Dendritic cell treated with granulocyte-macrophage colony-stimulating factor and Interleukin-4, amounts not matched to agents 40 ng/mL and 50 ng/mL, for 4 days (primary cell): ENCODE data around the gene PTCRA.
"Not testable (repeated sequence)": the region's sequence is repeated elsewhere in the genome, so short reads cannot be mapped to it uniquely, and the experiment has no call there.

Experiments
- H3K27ac Mint-ChIP-seq: one replicate; pipeline ENCODE4 v1.8.0; 2022; ENCODE audit warnings: mild to moderate bottlenecking, mixed read lengths
- H3K27me3 Mint-ChIP-seq: one replicate; pipeline ENCODE4 v1.8.0; 2022; ENCODE audit warnings: mild to moderate bottlenecking, mixed read lengths
- H3K36me3 Mint-ChIP-seq: one replicate; pipeline ENCODE4 v1.8.0; 2022; ENCODE audit warnings: low read depth, mixed read lengths
- H3K4me1 Mint-ChIP-seq: one replicate; pipeline ENCODE4 v1.8.0; 2022; ENCODE audit warnings: low read depth, mixed read lengths
- H3K4me3 Mint-ChIP-seq: one replicate; pipeline ENCODE4 v1.8.0; 2022; ENCODE audit warnings: mild to moderate bottlenecking, moderate library complexity, mixed read lengths
- H3K9me3 Mint-ChIP-seq: one replicate; pipeline ENCODE4 v1.8.0; 2022; ENCODE audit warnings: mixed read lengths
- intact Hi-C: fragments of 100-400 bp; cut with micrococcal nuclease; formaldehyde crosslinking; loops from one replicate; pipeline ENCODE4 v1.15.0; 2022

Gene PTCRA

DNA sequence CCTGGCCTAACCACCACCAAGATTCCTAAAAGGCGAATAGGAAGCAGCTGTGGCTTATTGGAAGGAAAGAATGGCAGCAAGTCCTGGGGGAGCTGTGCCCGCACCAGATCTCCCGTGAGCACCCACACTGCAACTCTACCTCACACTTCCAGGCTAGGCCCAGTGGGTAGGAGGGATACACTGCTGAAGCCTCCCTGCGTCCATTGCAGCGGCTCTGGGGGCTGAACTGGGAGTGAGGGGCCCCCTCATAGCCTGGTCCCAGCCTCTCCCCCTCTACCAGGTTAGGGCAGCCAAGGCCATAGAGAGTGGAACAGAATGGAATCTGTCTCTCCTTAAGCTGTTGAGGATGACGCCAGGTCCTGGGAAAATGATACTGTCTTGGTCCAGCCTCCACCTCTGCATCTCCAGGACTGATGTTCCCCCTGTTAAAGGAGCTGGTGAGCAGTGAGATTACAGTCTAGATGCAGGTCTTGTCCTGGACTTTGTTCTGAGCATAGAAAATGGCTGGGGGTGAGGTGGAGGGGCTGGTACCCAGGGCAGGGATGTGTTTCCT lies 24.7 kb downstream of the PTCRA start:
- H3K4me1 Mint-ChIP-seq, result peaks cover 19% of the 10 kb centered on the region
- H3K27me3 Mint-ChIP-seq, result no peaks in the 10 kb centered on the region
- peaks cover 100% of the 10 kb centered on the region for H3K36me3 Mint-ChIP-seq
- intact Hi-C loops, result no loop called here
- no peak overlapping the region for H3K4me3 Mint-ChIP-seq
- no peaks in the 10 kb centered on the region for H3K9me3 Mint-ChIP-seq
- no peak overlapping the region for H3K27ac Mint-ChIP-seq

DNA sequence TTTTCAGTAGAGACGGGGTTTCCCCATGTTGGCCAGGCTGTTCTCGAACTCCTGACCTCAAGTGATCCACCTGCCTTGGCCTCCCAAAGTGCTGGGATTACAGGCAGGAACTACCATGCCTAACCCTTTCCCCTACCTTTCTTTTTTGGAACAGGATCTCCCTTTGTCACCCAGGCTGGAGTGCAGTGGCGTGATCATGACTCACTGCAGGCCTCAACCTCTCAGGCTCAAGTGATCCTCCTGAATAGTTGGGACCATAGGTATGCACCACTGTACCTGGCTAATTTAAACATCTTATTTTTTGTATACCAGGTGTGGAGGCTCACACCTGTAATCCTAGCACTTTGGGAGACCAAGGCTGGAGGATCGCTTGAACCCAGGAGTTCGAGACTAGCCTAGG lies 25.5 kb downstream of the PTCRA start:
- H3K27me3 Mint-ChIP-seq, H3K9me3 Mint-ChIP-seq, H3K4me3 Mint-ChIP-seq, H3K27ac Mint-ChIP-seq, intact Hi-C loops: not testable (repeated sequence)
- Mint-ChIP-seq H3K36me3 (peaks cover 98% of the 10 kb centered on the region), H3K4me1 (peaks cover 17% of the 10 kb centered on the region)

DNA sequence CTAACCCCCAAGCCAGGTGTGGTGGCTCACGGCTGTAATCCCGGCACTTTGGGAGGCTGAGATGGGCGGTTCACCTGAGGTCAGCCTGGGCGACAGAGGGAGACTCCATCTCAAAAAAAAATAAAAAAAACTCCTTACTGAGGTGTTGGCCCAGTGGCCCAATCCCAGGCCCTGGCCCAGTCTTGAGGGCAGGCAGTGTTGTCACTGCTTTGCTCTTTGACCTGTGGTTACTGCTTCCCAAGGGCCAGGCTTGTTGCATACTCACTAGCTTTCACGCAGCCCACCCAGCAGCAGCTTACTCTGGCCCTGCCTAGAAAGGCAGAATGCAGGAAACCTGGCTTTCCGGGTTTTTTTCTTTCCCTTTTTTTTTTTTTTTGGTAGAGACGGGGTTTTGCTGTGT lies 26.6 kb downstream of the PTCRA start:
- no peak overlapping the region for H3K27ac Mint-ChIP-seq
- peaks cover 17% of the 10 kb centered on the region for H3K4me1 Mint-ChIP-seq
- H3K27me3 Mint-ChIP-seq, result no peaks in the 10 kb centered on the region
- intact Hi-C loops, result no loop called here
- H3K9me3 Mint-ChIP-seq, result no peaks in the 10 kb centered on the region
- peaks cover 98% of the 10 kb centered on the region for H3K36me3 Mint-ChIP-seq
- no peak overlapping the region for H3K4me3 Mint-ChIP-seq

DNA sequence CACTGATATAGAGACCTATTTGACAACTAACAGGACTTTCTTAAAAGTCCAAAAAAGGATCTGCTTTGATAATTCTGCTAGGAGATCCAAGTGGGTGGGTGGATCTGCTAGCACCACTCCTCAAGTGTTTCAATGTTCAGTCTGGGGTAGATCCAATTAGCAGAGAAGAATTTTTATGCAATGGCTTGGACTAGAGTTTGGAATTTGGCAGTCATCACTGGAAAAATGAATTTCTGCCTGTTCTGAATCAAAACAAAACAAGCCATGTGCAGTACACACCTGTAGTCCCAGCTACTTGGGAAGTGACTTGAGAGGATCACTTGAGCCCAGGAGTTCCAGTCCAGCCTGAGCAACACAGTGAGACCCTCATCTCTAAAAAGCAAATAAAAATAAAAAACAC lies 32.1 kb downstream of the PTCRA start:
- Mint-ChIP-seq H3K4me1 (no peaks in the 10 kb centered on the region), H3K27me3 (no peaks in the 10 kb centered on the region), H3K9me3 (no peaks in the 10 kb centered on the region), H3K36me3 (peaks cover 62% of the 10 kb centered on the region), H3K27ac (no peak overlapping the region), H3K4me3 (no peak overlapping the region)
- intact Hi-C loops, result no loop called here

DNA sequence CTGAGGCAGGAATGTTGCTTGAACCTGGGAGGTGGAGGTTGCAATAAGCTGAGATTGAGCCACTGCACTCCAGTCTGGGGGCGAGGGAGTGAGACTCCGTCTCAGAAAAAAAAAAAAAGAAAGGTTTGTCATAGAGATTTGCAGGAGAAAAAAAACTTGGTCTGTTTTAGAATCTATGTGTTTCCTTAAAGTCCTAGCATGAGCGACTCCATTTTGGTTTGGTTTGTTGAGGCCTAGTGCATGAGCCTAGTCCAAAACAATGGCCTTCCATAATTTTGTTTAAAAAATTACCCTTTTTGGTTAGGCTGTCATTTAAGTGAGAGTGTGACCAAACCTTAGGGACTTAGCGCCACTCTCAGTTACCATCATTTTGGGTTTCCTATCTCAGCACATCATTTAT lies 36.5 kb downstream of the PTCRA start:
- Mint-ChIP-seq H3K4me3 (no peak overlapping the region), H3K27me3 (no peaks in the 10 kb centered on the region), H3K9me3 (no peaks in the 10 kb centered on the region), H3K4me1 (no peaks in the 10 kb centered on the region), H3K27ac (no peak overlapping the region), H3K36me3 (peaks cover 19% of the 10 kb centered on the region)
- intact Hi-C loops, result no loop called here

DNA sequence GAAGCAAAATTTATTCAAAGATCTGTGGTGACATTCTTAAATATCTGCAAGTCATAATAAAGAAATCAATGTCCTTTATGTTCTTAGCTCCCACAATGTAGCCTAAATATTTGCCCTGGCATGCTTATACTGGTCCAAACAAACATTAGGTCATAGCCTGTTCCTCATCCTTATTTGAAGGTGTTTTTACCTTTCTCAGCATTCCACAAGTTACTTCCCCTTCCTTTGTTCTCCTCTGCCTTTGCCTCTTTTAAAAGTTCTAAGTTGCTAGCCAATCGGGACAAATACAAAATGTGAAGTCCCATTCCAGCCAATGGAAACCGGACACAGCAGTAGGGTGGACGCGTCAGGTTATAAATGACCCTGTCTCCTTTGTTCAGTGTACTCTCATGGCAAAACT lies 38.6 kb downstream of the PTCRA start:
- H3K4me3 Mint-ChIP-seq, H3K9me3 Mint-ChIP-seq, intact Hi-C loops, H3K4me1 Mint-ChIP-seq, H3K27me3 Mint-ChIP-seq, H3K36me3 Mint-ChIP-seq, H3K27ac Mint-ChIP-seq: not testable (repeated sequence)

DNA sequence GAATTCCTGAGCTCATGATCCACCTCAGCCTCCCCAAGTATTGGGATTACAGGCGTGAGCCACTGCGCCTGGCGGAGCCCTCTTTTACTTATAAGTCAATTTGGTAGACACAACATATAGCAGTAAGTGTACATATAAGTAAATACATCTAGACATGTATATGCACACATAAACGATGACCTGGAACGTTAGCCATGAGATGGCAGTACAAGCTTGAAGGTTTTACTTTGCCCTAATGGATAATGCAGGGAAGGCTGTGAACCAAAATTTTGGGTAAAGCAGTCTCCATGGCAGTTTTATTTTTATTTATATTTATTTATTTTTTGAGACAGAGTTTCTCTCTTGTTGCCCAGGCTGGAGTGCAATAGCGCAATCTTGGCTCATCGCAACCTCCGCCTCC lies 42.3 kb downstream of the PTCRA start:
- Mint-ChIP-seq H3K4me3 (no peak overlapping the region), H3K36me3 (peaks cover 16% of the 10 kb centered on the region), H3K27me3 (peaks cover 32% of the 10 kb centered on the region), H3K4me1 (peaks cover 15% of the 10 kb centered on the region), H3K27ac (no peak overlapping the region), H3K9me3 (no peaks in the 10 kb centered on the region)
- intact Hi-C loops, result no loop called here

DNA sequence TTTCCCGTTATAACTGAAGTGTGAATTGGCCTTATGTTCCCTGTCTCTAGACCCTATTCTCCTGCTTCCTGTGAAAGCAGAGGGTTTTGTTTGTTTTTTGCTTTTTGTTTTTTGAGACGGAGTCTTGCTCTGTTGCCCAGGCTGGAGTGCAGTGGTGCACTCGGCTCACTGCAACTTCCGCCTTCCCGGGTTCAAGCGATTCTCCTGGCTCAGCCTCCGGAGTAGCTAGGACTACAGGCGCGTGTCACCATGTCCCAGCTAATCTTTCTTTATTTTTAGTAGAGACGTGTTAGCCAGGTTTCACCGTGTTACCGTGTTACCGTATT lies 44.0 kb downstream of the PTCRA start:
- H3K27me3 Mint-ChIP-seq, result peaks cover 32% of the 10 kb centered on the region
- no peak overlapping the region for H3K27ac Mint-ChIP-seq
- H3K4me3 Mint-ChIP-seq, result peak overlapping the region; percentile 66
- no peaks in the 10 kb centered on the region for H3K9me3 Mint-ChIP-seq
- peaks cover 34% of the 10 kb centered on the region for H3K36me3 Mint-ChIP-seq
- intact Hi-C loops, result no loop called here
- peaks cover 15% of the 10 kb centered on the region for H3K4me1 Mint-ChIP-seq

DNA sequence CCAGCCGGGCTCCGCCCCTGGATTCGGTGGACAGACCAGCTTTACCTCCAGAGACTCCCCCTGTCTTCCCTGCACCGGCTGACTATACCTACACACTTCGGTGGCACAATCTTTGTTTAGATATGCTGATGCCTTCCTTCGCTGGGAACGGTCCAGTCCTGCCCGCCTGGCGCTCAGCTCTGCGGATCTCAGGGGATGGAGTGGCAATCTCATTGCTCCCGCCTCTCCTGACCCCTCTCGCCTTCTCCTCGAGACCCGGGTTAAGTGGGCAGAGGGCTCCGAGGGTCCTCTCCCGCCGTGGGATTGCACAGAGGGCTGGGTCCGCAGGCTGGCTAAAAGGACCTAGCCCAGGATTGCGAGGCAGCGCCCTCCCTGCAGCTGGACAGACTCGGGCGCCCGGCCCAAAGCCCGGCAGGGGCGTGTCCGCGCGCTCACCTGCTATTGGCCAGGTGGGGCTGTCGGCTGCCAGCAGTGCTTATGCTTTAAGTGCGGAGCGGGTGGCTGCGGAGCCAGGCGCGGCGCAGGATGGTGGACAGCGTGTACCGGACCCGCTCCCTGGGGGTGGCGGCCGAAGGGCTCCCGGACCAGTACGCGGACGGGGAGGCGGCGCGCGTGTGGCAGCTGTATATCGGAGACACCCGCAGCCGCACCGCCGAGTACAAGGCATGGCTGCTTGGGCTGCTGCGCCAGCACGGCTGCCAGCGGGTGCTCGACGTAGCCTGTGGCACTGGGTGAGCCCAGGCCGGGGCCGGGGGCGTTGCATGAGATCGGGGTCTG lies 44.6 kb downstream of the PTCRA start, which contains the start of gene GNMT:
GNMT (plus strand) TSS at position 512 of the 777 bp plus-strand sequence; CDS start at position 526, 14 bp downstream.
- intact Hi-C loops, result no loop called here
- H3K36me3 Mint-ChIP-seq, result peaks cover 39% of the 10 kb centered on the region
- H3K27me3 Mint-ChIP-seq, result peaks cover 32% of the 10 kb centered on the region
- H3K27ac Mint-ChIP-seq, result no peak within 1 kb of the TSS
- no peaks in the 10 kb centered on the region for H3K9me3 Mint-ChIP-seq
- H3K4me1 Mint-ChIP-seq, result peaks cover 15% of the 10 kb centered on the region
- peak within 1 kb of the TSS; percentile 66 for H3K4me3 Mint-ChIP-seq

DNA sequence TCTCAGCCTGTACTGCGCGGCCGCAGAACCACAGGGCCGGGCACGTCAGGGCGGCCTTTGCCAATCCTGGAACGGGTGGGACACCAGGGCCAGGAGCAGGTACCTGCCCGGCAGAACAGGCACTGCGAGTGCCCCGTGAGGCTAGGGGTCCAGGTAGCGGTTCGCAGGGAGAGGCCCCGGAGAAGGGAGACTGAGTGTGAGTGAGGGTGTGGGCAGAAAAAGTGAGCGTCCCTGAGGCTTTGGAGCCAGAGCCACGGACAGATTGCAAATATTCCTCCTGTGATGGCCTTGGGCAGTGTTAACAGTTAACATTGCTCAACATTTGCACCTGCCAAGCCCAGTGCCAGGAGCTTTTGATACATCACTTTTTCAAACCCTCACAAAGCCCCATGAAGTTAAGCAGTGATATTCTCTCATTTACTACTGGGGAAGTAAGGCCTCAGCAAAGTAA lies 45.2 kb downstream of the PTCRA start:
- intact Hi-C loops, result no loop called here
- H3K4me1 Mint-ChIP-seq, result peaks cover 15% of the 10 kb centered on the region
- peaks cover 45% of the 10 kb centered on the region for H3K36me3 Mint-ChIP-seq
- no peak overlapping the region for H3K27ac Mint-ChIP-seq
- peaks cover 32% of the 10 kb centered on the region for H3K27me3 Mint-ChIP-seq
- H3K4me3 Mint-ChIP-seq, result peak overlapping the region; percentile 66
- H3K9me3 Mint-ChIP-seq, result no peaks in the 10 kb centered on the region

DNA sequence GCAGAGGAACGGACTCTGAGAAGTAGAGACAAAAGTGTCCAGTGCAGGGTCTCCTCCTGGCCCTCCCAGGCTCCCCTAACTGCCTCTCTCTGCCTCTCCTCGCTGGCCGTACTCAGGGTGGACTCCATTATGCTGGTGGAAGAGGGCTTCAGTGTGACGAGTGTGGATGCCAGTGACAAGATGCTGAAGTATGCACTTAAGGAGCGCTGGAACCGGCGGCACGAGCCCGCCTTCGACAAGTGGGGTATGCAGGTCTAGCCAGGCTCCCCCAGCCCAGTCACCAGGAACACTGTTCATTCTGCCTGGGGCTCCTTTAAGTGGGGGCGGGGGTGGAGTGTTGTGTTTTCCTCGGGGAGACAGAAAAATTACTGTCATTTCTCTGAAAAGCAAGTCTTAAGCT lies 46.2 kb downstream of the PTCRA start:
- Mint-ChIP-seq H3K4me3 (no peak overlapping the region), H3K36me3 (peaks cover 51% of the 10 kb centered on the region), H3K27me3 (peaks cover 32% of the 10 kb centered on the region), H3K27ac (no peak overlapping the region), H3K4me1 (peaks cover 21% of the 10 kb centered on the region), H3K9me3 (no peaks in the 10 kb centered on the region)
- intact Hi-C loops, result no loop called here

DNA sequence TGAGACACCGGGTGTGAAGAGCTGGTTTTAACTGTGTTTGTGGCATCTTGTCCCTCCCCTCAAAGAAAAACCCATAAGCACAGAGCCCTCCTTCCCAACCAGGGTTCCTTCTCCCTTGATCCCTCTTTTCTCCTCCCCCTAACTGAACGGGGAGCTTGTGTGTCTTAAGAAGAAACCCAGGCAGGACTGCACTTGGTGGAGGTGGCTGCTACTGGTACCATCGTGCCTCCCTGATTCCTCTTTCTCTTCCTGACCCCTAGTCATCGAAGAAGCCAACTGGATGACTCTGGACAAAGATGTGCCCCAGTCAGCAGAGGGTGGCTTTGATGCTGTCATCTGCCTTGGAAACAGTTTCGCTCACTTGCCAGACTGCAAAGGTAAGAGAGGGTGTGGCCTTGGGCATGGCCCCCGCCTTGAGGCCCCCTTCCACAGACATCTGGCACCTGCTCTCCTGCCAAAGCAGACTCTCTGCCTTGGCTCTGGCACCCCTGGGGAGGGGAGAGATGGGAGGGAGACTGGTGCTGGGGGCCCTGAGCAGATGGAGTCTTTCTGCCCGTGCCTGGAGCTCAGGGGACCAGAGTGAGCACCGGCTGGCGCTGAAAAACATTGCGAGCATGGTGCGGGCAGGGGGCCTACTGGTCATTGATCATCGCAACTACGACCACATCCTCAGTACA lies 46.8 kb downstream of the PTCRA start:
- H3K27ac Mint-ChIP-seq, result no peak overlapping the region
- intact Hi-C loops, result no loop called here
- no peak overlapping the region for H3K4me3 Mint-ChIP-seq
- peaks cover 27% of the 10 kb centered on the region for H3K4me1 Mint-ChIP-seq
- peaks cover 57% of the 10 kb centered on the region for H3K36me3 Mint-ChIP-seq
- peaks cover 32% of the 10 kb centered on the region for H3K27me3 Mint-ChIP-seq
- H3K9me3 Mint-ChIP-seq, result no peaks in the 10 kb centered on the region

DNA sequence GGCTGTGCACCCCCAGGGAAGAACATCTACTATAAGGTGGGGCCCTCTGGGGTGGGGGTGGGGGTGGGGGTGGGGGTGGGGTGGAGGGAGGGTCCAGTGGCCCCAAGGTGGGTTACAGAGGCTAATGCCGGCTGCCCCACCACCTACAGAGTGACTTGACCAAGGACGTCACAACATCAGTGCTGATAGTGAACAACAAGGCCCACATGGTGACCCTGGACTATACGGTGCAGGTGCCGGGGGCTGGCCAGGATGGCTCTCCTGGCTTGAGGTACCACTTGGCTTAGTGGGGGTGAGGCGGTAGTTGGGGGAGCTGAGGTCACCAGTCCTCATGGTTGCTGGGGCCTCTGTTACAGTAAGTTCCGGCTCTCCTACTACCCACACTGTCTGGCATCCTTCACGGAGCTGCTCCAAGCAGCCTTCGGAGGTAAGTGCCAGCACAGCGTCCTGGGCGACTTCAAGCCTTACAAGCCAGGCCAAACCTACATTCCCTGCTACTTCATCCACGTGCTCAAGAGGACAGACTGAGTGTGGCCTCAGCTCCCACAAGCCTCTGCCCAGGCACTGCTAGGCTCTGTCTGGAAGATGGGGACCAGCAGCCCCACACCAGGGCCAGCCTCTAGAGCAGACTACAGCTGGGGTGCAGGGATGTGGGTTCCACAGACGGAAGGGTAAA lies 47.5 kb downstream of the PTCRA start:
- no peak overlapping the region for H3K27ac Mint-ChIP-seq
- peaks cover 63% of the 10 kb centered on the region for H3K36me3 Mint-ChIP-seq
- peaks cover 32% of the 10 kb centered on the region for H3K27me3 Mint-ChIP-seq
- intact Hi-C loops, result no loop called here
- H3K4me3 Mint-ChIP-seq, result no peak overlapping the region
- no peaks in the 10 kb centered on the region for H3K9me3 Mint-ChIP-seq
- H3K4me1 Mint-ChIP-seq, result peaks cover 27% of the 10 kb centered on the region
